Activated T-cell treated with anti-CD3 and anti-CD28 coated beads, Interleukin-2, amount 50 U/mL, for 48 hours (primary cell): Measurements from ENCODE around the gene CORO1C.

Experiments
- DNase-seq, 2 experiments: peaks; one replicate each; pipeline ENCODE4 v3.0.0-alpha.2; 2020

The CORO1C gene

GRCh38 chr12:108646600-108647579, 84.4 kb downstream of the CORO1C start:
- no peak for DNase-seq

DNA sequence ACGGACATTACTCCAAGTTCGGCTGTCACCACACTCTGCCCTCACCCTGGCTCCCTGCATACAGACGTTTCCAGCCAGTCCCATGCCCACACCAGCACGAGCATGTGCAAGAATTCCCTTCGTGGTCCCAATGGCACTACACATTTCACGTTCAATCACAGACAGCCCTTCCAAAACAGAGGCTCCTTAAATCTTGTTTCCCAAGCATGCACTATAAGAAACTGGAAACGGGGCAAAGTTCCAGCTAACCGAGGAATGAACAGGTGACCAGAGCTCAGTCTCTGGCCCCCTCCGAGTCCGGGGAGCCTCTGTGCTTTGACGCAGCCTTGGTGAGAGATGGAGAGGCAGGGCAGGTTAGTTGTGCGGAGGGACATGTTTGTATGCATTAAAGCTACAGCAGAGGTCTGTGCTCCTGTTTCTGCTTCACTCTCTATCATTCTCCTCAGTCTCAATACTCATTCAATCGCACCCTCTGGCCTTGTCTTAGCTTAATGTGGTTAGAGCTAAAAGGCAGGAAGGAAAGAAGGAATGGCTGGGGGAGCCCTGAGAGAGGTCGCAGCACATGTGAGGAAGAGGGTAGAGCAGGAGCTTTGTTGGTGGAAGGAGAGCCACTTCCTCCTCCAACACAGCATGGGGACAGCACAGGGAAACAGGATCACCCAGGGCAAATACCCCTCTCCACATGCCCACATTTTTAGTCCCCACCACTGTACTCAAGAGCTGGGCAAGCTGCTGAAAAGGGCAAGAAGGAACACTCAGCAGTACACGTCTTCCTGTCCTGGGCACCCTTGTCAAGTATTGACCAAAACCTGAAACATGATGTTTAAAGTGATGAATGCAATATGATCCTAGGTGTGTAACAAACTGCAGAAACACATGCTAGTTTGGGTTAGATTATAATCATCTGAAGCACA, 85.4 kb downstream of the CORO1C start:
- DNase-seq = no peak

DNA sequence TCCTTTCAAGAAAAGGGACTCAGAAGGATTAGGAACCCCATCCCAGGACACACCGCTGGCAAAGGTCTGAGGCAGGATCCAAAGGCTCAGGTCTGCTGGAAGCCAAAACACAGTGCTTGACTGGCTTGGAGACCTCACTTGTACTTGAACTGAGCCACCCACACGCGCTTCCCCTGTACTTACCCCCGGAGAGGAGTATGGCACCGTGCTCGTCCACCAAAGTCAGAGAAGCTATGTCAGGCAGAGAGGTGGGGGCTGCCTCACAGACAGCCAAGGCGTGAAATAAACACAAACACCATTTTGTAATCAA, 86.6 kb downstream of the CORO1C start:
- no peak for DNase-seq

DNA sequence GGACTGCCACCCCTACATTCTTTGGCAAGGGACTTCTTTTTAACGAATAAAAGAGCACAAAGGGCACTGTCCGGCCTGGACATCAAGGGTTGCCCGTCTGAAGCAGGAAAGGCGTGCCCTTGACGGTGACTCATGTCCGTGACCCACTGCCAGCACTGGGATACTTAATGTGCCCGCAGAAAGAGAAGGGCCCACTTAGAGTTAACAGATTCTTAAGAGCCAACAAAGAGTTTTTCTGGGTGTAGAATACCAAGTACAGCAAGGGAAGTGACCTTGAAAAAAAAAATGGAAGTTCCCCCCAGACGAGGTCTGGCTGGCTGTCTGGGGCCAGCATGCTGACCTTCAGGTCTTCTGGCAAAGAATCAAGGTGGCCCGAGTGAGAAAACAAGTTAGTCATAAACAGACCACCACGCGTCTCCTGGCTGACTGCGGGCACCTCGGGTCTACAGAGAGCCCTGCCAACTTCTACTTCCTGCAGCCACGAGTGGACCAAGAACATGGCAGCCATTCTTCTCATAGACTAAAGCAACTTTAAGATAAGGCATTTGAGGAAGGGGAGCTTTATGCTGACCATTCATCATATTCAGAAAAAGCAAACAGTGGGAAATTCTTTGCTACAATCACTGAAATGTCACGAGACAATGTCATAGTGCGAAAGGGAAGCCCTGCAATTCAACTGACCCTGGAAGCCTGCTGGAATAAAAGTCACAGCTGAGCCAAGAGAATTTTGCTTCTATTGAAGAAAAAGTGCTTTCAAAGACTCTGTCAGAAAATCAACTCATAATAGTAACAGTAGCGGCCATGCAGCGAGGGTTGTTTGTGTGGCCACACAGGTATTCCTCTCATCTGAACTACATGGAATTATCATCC, 87.1 kb downstream of the CORO1C start:
- DNase-seq = no peak

DNA sequence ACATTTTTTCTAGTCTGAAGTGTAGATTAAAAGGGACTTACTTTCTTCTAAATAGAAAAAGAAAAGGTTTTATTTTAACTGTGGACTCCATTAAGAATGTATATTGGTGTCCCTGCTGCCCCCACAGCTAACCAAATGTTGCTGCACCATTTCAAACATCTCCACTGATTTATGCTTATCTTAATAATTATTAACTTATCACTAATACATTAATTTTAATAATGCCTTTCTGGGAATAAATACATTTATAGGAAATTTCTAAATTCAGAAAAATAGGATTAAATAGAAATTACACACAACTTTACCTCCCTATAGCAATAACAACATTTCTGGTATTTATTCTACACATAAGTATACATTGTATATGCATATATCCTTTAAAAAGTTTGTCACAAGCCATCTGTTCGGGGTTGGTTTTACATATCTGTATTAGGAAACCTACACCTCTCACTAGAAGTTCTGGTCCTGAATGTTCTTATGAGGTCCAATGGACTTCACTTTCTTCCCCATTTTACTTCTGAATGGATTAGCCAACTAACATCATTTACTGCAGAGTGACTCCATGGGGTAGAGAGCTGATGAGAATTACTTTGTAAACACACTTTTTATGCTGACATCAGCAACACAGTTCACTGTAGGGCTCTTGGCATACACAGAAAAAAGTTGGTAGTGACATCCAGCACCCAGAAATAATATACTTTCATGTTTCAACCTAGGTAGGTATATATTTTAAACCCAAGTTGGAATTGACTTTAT, 88.2 kb downstream of the CORO1C start:
- DNase-seq = no peak

- DNase-seq = no peak
Observed at GRCh38 chr12:108642269-108642870, 88.9 kb downstream of the CORO1C start.

GRCh38 chr12:108641446-108642268, 89.7 kb downstream of the CORO1C start:
- no peak for DNase-seq

DNA sequence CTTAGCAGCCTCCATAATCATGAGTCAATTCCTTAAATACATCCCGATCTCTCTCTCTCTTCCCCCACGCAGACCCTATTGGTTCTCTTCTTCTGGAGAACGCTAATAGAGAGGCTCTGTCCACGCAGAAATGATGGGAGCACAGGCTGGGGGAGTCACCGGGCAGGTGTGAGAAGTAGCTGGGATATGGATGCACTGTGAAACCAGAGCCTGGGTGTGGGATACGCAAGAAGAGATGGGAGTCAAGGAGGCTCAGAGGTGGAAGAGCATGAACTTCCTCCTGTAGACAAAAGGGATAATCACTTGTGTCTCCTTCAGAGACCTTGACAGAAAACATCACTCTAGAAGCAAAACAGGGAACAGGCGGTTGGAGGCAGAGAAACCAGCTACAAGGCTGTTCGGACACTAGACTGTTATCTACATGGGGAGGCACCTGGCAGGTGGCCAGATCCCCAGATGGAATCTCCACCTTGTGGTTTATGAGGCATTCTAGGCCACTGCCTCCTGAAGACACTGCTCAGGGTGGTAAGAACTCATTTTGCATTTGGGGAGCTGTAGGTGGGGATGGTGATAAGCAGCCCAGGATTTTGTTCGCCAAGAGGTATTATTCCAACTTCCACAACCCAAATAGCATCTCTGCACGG, 90.4 kb downstream of the CORO1C start:
- no peak for DNase-seq

DNA sequence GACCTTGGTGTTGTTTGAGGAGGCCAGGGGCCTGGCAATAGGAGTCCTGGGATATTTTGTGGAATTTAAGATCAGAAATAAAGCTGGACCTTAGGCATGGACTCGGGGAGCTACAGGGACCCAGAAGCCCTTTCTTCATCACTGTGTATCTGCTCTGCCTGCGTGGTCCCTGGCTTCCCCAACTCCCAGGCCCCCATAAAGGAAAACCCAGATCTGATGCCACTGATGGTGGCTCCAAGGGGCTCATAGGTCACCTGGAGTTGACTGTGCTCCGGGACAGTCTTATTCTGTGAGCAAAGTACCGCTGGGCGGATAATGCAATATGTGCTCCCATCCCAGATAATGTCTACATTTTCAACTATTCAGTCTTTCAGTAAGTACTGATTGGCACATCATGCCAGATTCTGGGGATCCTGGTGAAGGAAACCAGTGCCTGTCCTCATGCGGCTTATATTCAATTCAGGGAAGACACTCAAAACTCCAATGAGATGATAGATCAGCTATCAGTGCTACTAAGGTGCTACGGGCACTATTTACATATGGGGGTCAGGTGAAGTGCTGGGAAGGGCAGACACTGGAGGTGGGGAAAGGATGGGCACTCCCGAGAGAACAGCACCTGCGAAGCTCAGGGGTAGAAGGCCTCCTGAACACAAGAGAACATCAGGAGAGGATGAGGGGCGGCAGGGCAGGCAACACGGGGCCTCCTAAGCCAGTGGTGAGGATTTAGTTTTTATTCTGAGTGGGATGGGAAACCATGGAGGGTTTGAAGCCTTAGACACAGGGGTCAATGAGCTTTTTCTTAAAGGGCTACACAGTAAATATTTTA, 92.1 kb downstream of the CORO1C start:
- no peak for DNase-seq

DNA sequence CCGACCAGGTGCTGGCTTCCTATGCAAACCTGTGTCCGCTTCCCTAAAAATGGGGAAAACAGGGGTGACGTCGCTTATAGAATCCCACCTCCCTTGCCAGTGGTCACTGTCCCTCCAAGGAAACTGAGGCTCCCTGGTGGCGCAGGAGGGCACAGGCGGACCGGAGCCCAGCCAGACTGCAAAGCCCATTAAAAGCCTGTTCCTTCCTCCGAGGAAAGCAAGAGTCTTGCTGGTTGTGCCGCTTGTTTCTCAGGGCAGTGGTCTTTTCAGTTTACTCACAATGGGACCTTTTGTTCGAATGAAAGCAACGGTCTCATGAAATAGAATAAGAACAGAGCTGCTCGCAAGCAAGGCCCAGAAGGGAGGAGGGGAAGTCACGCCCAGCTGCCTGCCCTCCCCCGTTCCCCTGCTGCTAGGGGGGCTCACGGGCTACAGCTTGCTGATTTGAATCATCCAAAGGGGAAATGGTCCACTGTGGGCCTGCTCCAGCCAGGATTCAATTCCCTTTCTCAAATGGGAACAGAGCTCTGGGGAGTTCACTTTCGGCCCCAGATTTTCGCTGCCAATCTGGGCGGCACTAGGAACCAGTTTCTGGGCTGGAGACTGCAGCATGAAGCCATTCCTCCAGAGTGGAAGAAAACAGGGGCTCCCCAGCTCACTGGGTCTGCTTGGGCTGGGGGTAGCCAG, 93.0 kb downstream of the CORO1C start:
- no peak for DNase-seq

DNA sequence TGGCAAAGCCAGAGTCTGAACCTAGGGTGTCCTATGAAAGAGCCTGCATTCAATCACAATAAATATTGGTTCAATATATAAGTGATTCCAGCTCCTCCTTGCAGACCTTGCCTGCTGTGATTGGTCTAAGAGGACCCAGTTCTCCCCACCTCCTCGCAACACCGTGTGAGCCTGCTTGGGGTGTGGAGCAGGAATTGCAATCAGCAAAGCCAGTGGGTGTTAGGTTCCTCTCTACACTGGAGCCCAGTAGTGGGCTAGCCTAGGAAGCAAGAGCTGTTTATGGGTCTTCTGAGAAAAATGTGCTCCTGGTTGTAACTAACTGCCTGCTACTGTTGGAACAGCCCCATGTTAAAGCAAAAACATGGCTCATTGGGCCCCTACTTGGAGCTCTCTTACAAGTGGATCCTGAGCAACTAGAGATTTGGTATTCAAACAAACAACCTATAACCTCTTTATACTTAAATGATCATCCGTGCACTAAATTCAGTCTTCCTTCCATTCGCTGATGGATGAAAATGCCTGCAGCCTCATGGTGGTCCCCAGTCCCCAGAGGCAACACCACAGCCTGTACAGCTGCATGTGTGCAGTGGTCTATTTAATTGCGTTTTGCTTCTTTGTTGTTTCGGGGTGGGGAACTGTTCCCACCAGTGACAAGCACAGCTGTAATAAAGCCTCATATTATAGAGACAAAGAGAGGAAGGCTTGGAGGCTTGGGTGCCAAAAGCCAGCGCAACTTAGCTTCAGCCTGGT, 93.9 kb downstream of the CORO1C start:
- no peak for DNase-seq

DNA sequence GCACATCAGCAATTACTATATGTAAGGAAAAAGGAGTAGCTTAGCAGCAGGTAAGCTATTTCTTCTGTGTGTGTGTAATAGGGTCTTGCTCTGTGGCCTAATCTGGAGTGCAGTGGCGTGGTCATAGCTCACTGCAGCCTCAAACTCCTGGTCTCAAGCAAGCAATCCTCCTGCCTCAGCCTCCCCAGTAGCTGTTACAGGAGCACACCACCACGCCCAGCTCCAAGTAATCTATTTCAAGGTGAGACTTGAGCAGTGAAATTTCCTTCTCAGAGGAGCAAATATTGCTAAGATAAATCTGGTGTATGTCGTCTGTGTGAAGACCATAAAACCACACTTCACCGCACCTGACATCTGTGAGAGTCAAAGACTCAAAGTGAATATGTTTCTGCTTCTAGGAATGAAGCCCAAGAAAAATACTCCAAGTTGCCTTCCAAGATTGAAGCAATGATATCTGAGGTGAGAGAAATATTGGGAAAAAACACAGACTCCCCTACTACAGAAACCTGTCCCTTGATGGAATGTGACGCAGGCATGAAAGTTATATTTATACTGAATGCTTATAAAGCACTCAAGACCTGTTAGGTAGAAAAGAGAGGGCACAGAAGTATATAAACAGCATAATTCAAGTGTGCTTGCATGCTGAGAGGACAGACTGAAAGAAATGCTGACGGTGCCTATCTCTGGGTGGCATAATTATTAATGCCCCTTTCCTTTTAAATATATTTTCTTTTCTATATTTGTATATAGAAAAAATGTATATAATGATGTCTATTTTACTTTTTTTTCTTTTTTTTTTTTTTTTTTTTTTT, 95.1 kb downstream of the CORO1C start:
- DNase-seq = no peak

DNA sequence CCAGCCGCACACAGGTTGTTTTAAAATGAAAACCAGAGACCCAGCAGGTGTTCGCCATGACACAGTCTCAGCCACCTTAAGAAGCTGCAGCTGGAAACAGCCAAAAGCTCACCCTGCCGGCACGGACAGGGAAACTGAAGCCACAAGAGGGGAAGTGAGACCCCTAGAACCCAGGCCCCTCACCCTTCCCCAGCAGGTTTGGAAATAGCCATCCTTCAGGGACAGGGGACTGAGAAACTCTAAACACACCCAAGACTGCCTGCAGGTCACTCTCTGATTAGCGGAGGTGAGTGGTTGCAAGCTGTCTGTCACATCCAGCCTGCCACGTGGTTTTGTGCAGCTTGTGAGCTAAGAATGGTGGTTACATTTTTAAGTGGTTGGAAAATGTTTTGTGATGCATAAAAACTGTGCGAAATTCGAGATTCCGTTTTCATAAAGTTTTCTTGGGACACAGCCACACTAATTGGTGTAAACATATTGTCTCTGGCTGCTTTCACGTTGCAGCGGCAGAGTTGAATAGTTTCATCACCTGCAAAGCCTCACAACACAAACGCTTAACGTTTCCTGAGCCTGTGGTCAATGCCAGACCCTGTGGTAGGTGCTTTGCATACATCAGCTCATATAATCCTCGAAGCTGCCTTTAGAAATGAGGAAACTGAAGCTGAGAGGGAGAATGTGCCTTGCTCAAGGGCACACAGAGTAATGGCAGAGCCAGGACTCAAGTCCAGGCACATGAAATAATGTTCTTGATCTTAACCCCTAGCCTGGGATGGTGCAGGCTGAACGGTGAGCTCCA, 95.9 kb downstream of the CORO1C start:
- DNase-seq = peak; percentile 65 to 68

GRCh38 chr12:108634341-108634751, 97.0 kb downstream of the CORO1C start:
- peak; percentile 77 to 78 for DNase-seq

DNA sequence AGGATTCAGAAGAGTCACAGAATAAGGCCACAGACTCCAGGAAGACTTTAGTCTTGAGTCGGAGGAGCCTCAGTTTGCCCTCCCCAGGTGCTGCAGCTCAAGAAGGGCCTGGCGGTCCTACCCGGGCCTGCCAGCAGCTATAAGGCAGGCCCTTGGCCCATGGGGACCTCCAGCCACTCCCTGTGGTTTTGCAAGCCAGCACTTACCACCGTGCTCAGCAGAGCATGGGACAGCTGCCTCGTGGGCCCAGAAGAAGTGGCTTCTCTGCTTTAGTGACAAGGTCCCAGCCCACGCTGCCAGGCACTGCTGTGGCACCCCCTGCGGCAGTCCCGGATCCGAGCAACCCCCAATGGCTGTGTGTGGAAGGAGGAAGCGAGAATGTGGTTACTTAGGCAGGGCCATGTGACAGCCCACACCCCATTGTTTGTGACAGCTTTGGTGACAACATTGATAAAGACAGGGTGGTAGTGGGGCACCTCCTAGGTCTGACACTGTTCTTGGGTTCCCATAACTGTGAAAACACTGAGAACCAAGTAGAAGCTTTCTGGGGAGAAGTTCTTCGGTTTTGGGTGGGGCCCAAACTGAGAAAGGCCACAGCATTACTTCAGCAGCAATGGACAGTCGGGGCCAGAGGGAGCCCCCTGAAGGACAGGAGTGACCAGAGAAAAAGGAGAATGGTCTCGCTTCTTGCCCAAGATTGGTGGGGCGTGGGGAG, 97.6 kb downstream of the CORO1C start, which contains the start of gene SELPLG:
TSS of gene SELPLG (minus strand) at position 361 of the 715 bp plus-strand sequence. CDS start 9,587 bp downstream, outside the sequence.
- DNase-seq = peak; percentile 86 to 89
